IPS-20b (cell line): ENCODE results near the gene MAPK9.

Experiments used
- H3K27ac ChIP-seq: one replicate; pipeline ENCODE4 v1.5.1; 2013; ENCODE audit warnings: low read length
- H3K27me3 ChIP-seq: 2 replicates; pipeline ENCODE4 v1.6.1; 2013; ENCODE audit warnings: mild to moderate bottlenecking, low read length, inconsistent platforms; ENCODE audit not compliant: insufficient read depth
- H3K36me3 ChIP-seq: 2 replicates; pipeline ENCODE4 v1.6.1; 2013; ENCODE audit warnings: low read depth, mild to moderate bottlenecking, inconsistent platforms, low read length, moderate library complexity; ENCODE audit not compliant: insufficient read depth
- H3K4me1 ChIP-seq: 2 replicates; pipeline ENCODE4 v1.6.1; 2013; ENCODE audit warnings: mild to moderate bottlenecking, control low read depth, inconsistent platforms, low read length, moderate library complexity; ENCODE audit not compliant: insufficient read depth
- H3K4me3 ChIP-seq: 2 replicates; pipeline ENCODE4 v1.5.1; 2013; ENCODE audit warnings: mild to moderate bottlenecking, low read length, inconsistent platforms
- H3K9ac ChIP-seq: 2 replicates; pipeline ENCODE4 v1.6.1; 2013; ENCODE audit warnings: low read depth, mild to moderate bottlenecking, inconsistent platforms, low read length, moderate library complexity
- H3K9me3 ChIP-seq: 2 replicates; pipeline ENCODE4 v1.6.1; 2013; ENCODE audit warnings: mild to moderate bottlenecking, low read depth, low read length, inconsistent platforms; ENCODE audit not compliant: insufficient read depth

MAPK9 gene

DNA sequence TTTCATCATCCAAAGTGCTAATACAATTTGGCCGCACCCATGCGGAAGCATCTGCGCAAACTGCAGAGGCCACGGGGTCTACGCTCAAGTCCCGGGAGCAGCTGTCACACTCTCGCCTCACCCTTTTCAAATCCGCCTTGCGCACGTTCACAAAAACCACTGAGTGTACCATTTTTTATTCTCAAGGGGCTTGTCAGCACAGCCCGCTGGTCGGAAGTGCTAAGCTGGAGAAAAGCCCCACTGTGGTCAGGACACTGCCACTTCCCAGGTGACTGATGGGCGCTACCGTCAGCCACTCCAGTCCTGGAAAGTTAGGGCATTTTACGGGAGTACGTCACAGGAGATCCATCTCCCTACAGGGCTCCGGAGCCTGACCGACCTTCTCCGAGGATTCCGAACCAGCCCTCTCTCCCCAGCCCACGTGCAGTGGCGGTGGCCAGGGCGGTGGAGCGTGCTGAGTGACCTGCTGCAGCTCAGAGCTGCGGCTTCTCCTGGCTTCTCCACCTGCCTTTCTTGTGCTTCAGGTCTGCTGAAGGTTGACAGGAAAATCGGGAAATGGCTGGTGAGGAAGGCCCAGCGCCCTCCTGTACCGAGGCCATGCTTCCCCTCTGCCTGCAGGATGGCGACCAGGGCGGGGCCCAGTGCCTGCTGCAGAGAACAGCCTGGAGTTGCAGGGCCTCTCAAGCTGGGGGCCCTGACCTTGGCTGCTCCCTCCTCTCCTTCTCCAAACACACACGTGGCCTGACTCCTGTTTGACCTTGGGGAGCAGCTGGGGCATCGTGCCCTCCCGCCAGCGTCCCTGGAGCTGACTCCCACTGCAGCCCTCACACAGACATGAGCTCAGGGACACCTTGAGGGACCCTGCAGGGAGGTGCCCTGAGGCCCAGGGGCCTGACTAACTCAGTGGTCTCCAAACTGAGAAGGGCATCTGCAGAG lies 97.2 kb downstream of the MAPK9 start:
- Histone ChIP-seq H3K4me1 (no peaks in the 10 kb centered on the region), H3K27ac (no peak overlapping the region), H3K9ac (no peak overlapping the region), H3K27me3 (no peaks in the 10 kb centered on the region), H3K4me3 (no peak overlapping the region), H3K9me3 (no peaks in the 10 kb centered on the region), H3K36me3 (no peaks in the 10 kb centered on the region)

DNA sequence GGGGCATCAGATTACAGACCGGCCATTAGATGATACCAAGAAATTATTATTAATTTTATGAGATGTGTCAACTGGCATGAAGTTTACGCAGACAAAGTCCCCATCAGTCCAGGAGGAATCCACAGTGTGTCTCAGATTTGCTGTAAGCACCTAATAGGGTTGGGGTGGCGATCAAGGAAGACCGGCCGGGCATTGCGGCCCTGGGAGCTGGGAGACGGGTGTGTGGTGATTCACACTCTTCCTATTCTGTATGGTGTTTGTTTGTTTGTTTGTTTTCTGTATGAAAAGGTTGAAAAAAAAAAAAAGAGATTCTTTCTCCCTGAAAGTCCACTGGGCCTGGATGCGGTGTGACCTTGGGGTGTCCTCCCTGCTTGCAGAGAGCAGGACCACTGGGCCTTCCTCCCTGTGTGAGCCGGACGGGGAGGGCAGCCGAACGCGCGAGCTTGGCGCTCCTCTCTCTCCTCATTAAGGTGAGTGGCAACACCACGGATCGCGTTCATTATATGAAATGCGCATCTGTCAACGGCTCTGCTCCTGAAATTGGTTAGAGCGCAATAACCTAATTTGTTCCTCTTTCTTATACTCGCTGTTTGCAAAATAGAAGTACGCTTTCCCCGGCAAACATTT lies 98.0 kb downstream of the MAPK9 start:
- Histone ChIP-seq H3K4me1 (no peaks in the 10 kb centered on the region), H3K27me3 (no peaks in the 10 kb centered on the region), H3K9me3 (no peaks in the 10 kb centered on the region), H3K27ac (no peak overlapping the region), H3K4me3 (no peak overlapping the region), H3K36me3 (no peaks in the 10 kb centered on the region), H3K9ac (no peak overlapping the region)

DNA sequence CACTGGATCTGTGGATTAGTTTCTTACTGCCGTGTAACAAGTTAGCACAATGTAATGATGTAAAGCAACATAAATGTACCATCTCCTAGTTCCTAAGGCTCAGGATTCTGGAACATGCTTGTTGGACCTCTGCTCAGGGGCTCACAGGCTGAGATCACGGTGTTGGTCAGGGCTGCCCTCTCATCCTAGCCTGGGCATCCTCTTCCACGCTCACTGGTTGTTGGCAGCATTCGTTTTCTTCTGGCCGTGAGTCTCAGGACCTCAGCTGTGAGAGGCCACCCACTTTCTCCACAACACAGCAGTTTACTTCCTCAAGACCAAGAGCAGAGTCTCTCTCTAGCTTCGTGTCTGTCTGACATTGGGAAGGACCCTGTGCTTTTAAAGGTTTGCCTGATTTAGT lies 100.2 kb downstream of the MAPK9 start:
- H3K9ac ChIP-seq = no peak overlapping the region
- no peak overlapping the region for H3K4me3 ChIP-seq
- no peaks in the 10 kb centered on the region for H3K36me3 ChIP-seq
- H3K27ac ChIP-seq = no peak overlapping the region
- H3K4me1 ChIP-seq = no peaks in the 10 kb centered on the region
- no peaks in the 10 kb centered on the region for H3K9me3 ChIP-seq
- H3K27me3 ChIP-seq = no peaks in the 10 kb centered on the region

DNA sequence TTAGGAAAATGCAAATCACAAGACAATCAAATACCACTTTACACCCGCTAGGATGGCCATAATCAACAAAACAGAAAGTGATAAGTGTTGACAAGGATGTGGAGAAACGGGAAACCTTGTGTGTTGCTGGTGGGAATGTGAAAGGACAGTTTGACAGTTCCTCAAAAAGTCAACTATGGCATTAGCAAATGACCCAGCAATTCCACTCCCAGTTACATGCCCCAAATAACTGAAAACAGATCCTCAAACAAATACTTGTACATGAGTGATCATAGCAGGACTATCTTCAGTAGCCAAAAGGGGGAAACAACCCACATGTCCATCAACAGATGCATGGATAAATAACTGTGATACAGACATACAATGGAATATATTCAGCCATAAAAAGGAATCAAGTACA lies 104.1 kb downstream of the MAPK9 start:
- Histone ChIP-seq H3K27ac (no peak overlapping the region), H3K27me3 (no peaks in the 10 kb centered on the region), H3K36me3 (no peaks in the 10 kb centered on the region), H3K9ac (no peak overlapping the region), H3K4me3 (no peak overlapping the region), H3K4me1 (no peaks in the 10 kb centered on the region), H3K9me3 (no peaks in the 10 kb centered on the region)
